GM19455 (cell line): ENCODE results near the gene MAD1L1.

Source experiments
- ATAC-seq: cut with Tn5 transposase; IDR thresholded peaks from one replicate; pipeline ENCODE4 v1.9.1; 2021; ENCODE audit not compliant: unreplicated experiment

The MAD1L1 gene

DNA sequence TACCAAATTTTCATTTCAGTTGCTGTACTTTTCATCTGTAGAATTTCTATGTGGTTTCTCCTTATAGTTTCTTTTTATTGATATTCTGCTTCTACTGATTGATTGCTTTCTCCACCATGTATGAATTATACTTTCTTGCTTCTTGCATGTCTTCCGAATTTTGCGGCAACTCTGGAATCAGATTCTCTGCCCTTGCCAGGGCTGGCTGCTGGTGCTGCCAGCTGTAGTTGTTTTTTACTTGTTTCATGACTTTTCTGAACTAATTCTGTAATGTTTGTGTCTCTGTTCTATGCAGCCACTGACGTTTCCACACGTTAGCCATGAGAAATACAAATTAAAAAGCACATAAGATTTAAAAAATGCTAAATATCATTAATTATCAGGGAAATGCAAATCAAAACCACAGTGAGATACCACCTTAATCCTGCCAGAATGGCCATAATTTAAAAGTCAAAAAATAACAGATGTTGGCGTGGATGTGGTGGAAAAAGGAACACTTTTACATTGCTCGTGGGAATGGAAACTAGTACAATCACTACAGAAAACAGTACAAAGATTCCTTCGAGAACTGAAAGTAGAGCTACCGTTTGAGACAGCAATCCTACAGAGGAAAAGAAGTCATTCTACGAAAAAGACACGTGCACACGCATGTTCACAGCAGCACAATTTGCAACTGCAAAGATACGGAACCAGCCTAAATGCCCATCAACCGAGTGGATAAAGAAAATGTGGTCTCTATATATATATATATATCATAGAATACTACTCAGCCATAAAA lies 51.5 kb downstream of the MAD1L1 start:
- no peak for ATAC-seq

- no peak for ATAC-seq
These were observed 52.7 kb downstream of the MAD1L1 start for GRCh38 chr7:2180081-2180480.

DNA sequence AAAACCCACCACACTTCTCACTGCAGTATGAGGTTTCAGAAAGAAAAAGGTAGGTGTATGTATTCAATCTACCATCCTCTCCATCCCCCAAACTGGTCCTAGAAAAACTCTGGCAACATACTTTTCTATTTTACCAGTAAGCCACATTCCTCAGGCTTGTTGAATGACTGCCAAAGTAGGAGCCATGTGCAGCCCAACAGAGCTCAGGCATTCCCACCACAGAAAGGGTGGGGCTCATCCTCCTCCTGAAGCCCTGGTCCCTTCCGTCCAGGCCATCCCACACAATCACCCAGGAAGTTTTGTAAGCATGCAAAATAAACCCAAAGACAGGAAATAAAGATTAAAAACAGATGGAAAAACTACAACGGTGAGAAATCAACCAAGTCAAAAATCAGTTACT lies 57.2 kb downstream of the MAD1L1 start:
- ATAC-seq: no peak

GRCh38 chr7:2175091-2175490 lies 57.7 kb downstream of the MAD1L1 start:
- no peak for ATAC-seq

- no peak for ATAC-seq
These were observed 59.4 kb downstream of the MAD1L1 start for GRCh38 chr7:2173189-2173827.

DNA sequence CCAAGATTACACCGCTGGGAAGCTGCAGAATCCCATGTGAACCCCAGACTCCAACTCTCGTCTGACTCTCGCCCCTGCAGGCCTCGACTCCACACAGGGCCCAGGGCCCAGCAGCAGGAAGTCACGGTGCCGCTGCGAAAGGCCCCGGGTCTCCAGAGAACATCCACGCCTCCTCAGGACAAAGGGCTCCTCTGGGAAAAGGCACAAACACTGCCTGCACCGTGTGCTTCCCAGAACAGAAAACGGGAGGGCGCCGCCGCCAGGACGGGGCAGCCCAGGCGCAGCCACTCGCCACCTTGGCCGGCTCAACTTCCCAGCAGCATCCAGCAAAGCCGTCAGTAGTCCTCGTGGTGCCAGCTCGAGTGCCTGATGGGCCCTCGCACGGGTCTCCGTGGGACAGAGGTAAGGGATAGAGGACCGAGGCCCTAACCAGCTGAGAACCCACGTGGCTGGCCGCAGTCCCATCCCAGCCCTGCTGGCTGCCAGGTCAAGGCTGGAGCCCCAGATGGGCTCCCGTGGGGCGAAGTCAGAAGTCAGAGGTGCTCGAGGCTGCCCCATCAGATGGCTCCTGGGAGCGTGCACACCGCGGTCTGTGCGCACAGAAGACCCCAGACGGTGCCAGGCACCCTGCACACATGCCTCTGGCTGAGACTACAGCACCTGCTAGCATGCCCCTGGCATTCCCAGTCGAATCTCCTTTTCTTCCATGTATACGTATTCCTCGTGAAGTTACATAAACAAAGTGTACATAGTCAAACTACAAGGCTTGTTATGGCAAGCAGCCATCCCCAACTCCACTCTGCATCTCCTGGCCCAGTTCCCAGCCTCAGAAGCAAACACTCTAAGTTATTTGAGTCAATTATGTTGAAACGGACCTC lies 60.2 kb downstream of the MAD1L1 start:
- no peak for ATAC-seq

GRCh38 chr7:2171855-2172254 lies 60.9 kb downstream of the MAD1L1 start:
- no peak for ATAC-seq

DNA sequence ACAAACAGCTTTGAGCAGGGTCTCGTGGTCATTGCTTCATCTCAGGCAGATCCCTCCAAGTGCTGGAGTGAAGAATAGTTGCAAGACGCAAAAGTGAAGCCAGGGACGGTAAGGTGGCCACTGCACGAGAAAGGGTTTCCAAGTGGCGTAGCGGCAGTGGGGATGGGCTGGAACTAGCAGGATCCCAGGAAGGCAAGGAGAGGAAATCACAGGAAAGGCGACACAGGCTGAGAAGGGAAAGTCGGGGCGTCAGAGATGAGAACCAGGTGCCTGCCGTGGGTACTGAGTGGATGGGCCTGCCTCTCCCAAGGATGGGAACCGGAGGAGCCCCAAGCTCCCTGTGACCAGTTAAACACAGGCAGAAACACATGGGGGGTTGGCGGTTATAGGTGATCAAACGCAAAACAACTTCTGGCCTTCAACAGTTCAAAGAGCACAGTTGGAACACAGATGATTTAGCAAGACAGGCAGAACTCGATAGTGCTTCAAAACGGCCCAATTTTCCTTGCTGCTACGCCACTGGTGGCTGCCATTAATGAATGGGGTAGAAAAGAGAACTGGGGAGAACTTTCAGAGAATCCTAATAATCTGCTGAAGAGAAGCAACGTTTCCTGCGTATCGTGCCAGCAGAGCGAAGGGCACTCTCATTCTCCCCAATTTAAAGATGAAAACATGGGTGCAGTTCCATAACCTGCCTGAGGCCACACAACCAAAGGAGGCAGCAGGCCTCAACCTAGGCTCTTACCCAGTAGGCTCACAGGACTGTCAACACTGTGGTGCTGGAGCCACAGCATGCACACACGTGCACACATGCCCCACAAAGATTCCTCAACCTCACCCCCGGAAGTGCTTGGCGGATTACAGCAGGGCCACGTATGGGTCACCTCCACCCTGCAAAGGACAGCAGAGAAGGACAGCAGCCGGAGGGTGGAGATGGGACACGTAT lies 61.9 kb downstream of the MAD1L1 start:
- no peak for ATAC-seq

GRCh38 chr7:2169923-2170575 lies 62.7 kb downstream of the MAD1L1 start:
- no peak for ATAC-seq

DNA sequence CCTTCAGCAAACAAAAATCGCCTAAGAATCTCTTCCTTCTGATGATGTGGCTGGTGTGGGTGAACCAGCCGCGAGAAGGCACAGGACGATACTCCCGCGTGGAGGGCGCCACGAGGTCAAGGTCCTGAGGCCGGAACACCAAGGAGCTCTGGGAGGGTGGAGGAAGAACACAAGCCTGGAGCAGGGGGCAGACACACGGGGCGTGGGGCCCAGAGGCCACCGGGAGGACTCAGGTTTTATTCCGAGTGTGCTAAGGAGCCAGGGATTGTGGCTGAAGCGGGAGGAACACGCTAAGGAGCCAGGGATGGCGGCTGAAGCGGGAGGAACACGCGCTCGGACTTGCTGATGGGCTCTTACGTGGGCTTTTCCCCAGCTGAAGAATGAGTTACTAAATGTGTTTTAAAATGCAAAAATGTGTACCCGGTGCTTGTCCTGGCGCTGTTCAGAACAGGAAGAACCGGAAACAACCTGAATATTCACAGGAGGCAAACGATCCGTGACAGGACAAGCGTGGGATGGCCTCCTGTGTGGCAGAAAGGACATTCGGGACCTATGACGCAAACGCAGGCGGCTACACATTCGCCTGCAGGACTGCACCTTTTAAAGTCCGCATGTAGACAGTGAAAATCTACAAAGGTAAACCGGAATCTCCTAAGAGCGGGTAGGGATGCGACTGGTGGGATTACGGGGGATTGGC lies 64.0 kb downstream of the MAD1L1 start:
- ATAC-seq: no peak

GRCh38 chr7:2166625-2167280 lies 66.0 kb downstream of the MAD1L1 start:
- ATAC-seq: no peak

GRCh38 chr7:2165610-2166594 lies 66.8 kb downstream of the MAD1L1 start:
- ATAC-seq: peak; percentile 76

DNA sequence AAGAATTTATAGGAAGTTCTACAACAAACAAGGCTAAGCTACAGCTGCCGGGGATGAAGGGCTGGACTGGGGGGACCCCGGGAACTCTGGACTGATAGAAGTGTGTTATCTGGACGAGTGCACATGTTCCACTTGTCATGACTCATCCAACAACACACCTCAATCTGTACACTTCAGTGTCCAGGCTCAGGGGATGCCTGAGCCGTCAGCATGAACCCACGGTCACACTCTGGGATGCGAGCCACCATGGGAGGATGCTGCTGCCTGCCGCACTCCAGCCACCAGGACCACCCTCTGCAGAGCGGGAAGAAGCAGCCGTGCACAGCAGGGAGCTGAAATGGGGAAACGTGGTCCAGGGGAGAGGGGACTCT lies 67.5 kb downstream of the MAD1L1 start:
- ATAC-seq: no peak

- no peak for ATAC-seq
These were observed 68.1 kb downstream of the MAD1L1 start for GRCh38 chr7:2164646-2165045.

DNA sequence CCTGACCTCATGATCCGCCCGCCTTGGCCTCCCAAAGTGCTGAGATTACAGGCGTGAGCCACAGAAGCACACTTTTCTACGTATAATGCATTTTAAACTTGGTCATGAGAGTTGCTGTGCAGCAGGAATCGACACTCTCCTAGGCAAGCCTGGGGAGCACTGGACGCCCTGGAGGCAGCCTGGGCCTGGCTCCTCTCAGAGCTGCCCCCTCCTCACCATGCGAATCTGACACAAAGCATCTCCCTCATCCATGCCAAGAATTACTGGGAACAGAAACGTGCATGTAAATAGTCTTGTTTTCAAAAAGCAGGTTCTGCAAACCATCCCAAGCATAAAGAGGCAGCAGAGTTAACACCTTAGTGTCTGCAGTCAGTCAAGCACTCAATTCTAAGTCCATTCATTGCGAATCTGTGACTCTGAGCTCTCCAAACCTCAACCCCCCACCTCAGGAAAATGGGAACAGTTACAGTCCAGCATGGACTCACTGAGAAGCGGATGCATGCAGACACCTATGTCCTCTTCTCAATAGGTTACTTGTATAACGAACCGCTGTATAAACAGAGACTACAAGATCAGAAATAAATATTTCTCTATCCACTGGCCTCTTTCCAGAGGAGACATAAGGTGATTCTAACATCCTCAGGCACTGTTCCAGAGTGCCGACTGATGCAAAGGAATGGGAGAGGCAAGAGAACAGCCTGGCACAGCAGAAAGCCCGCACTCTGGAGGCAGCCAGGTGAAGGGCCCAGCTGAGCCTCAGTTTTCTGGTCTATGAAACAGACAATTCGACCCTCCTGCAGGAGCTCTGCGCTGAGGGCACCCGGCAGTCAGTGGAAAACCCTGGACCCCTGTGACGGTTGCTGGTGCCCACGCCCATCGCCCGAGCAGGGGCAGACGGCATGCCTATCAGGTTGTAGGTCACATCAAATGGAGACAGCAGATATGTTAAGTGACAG lies 68.9 kb downstream of the MAD1L1 start:
- no peak for ATAC-seq

DNA sequence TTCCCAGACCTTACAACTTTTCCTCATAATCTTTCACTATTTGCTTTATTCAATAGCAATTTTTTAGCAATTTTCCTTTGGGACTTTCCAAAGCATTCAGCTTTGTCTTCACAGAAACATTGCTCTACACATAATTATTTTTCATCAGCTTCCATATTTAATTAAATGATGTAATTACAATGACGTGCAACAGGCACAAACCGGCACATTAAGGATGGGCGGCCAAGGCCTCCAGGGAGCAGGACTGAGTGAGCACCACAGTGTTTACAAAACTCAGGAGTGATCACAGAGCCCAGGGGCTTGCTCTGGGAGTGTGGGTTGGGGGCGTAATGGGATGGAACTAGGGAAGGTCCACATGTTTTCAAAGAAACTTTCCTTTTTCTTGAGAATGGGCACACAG lies 69.8 kb downstream of the MAD1L1 start:
- ATAC-seq: no peak
